Testis (tissue), 3 donors: ENCODE results near the gene SPAG8. TPM values are rescaled to one million over a fixed set of nuclear protein-coding genes. Genes with fewer than 3 reads are reported as not detected.
A peak's percentile ranks its signal among the peaks of the same experiment; 100 is the strongest.

Experiments used
- DNase-seq: peaks from one replicate; pipeline ENCODE4 v3.0.0-alpha.2; 2019
- H3K27ac ChIP-seq, 2 donors: fragments of 200-600 bp; sonication (generic); one replicate each; pipeline ENCODE4 v1.5.1; 2019
- H3K27me3 ChIP-seq: fragments of 200-600 bp; sonication (generic); one replicate; pipeline ENCODE4 v1.5.1; 2019
- H3K36me3 ChIP-seq: fragments of 200-600 bp; sonication (generic); one replicate; pipeline ENCODE4 v1.5.1; 2017; ENCODE audit warnings: low read depth; ENCODE audit errors: missing control alignments
- H3K4me1 ChIP-seq: fragments of 200-600 bp; sonication (generic); one replicate; pipeline ENCODE4 v1.5.1; 2019
- H3K4me3 ChIP-seq, 2 donors: fragments of 200-600 bp; sonication (generic); one replicate each; pipeline ENCODE4 v1.5.1; 2017 to 2019
- H3K9me3 ChIP-seq: fragments of 200-600 bp; sonication (generic); one replicate; pipeline ENCODE4 v1.5.1; 2017
- CTCF ChIP-seq, 3 experiments: fragments of 450-650 bp in 2 of 3; fragments of 200-600 bp in 1 of 3; sonication (generic) in 1 of 3; IDR thresholded peaks; one replicate each; pipeline ENCODE4 v1.5.1; 2016 to 2019; ENCODE audit warnings: antibody characterized with exemption in 3 of 3, mild to moderate bottlenecking in 2 of 3, moderate library complexity in 1 of 3
- POLR2A ChIP-seq: fragments of 450-650 bp; IDR thresholded peaks from one replicate; pipeline ENCODE4 v1.6.1; 2017; ENCODE audit warnings: antibody characterized with exemption, mild to moderate bottlenecking, moderate library complexity
- WGBS, 2 donors: methylation state at CpG; one replicate each; pipeline ENCODE4 v1.1.5; 2018; 5-methylcytosine and 5-hydroxymethylcytosine counted together
- intact Hi-C: fragments of 100-400 bp; cut with DNase I; formaldehyde crosslinking; loops from one replicate; pipeline ENCODE4 v1.15.1; 2023; ENCODE audit warnings: low total_unique reads
- polyA plus RNA-seq: library from polyadenylated mRNA; stranded (reverse); fragments of 350-450 nt; fragmentation: Illumina TruSeq; extraction: RNeasy Lipid Tissue Mini Kit (QIAGEN cat#74804); gene quantifications from one replicate; pipeline ENCODE4 v1.2.3, GENCODE V29; 2014; ENCODE audit warnings: low read depth, low replicate concordance; ENCODE audit not compliant: insufficient read depth
- total RNA-seq, 2 donors: library from RNA; depleted of rRNA; stranded (reverse); fragments of >200 nt; gene quantifications; one replicate each; pipeline ENCODE4 v1.2.3, GENCODE V29; 2016

SPAG8 gene
- total and polyA plus RNA-seq, 3 donors from 2014 or later = 18.9 to 81.5 (median 27.0) TPM

DNA sequence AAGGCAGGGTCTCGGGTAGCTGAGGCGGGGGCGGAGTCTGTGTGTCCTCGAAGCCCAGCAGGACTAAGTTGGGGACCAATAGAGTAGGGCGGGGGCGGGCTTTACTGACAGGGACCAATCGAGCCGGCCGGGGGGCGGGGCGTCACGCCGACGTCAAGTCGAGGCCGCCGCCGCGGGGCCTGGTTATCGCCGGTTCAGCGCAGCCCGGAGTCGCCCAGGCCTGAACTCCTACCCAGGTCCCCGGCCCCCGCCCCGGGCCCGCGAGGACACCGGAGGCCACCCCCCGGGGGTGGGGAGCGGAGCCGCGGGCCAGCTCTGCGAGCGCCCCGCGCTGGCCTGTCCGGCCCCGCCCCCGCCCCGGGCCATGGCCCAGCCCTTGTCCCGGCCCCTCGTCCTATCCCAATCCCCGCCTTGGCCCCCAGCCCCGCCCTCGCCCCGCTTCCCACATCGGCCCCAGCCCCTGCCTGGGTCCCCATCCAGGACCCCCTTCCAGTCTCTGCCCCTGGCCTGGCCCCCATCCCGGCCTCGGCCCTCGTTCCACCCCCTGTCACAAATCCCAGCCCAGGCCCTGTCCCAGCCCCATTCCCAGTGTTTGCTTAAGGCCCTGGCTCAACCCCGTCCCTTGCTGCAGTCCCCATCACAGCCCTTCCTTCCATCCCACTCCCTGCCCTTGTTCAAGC, 17.2 kb upstream of the SPAG8 start, which contains the start of gene TMEM8B:
Gene TMEM8B (plus strand): TSS at position 145 of the 680 bp plus-strand sequence. CDS start 220 bp downstream, at position 365.
- intact Hi-C loops = no loop called here
- Histone ChIP-seq H3K27me3 (no peaks in the 10 kb centered on the region), H3K27ac (peak within 1 kb of the TSS; percentile 83 to 97), H3K4me3 (peak within 1 kb of the TSS; percentile 82 to 86), H3K4me1 (peaks cover 24% of the 10 kb centered on the region), H3K9me3 (no peaks in the 10 kb centered on the region), H3K36me3 (no peaks in the 10 kb centered on the region)
- DNase-seq = peak; percentile 100
- no peak for TF ChIP-seq CTCF (IDR thresholded peaks at IDR 0.05)
- peak; percentile 12 for TF ChIP-seq POLR2A
- whole genome bisulfite sequencing, 2 donors = 0 to 1% methylated on average over 2 to 44 of the region's 53 CpGs

- TF ChIP-seq POLR2A (no peak), CTCF (IDR thresholded peaks at IDR 0.05) (no peak)
- Histone ChIP-seq H3K27ac (peak within 1 kb of the TSS; percentile 83 to 97), H3K36me3 (no peaks in the 10 kb centered on the region), H3K4me1 (peaks cover 20% of the 10 kb centered on the region), H3K9me3 (no peaks in the 10 kb centered on the region), H3K4me3 (peak within 1 kb of the TSS; percentile 82 to 86), H3K27me3 (no peaks in the 10 kb centered on the region)
- peak; percentile 66 for DNase-seq
- WGBS, 2 donors = 0 to 4% methylated on average over 10 to 21 of the region's 21 CpGs
- intact Hi-C loops = no loop called here
Observed at GRCh38 chr9:35828716-35829083, 16.6 kb upstream of the SPAG8 start, which contains the start of gene FAM221B. Gene FAM221B, minus strand, starts transcription at chr9:35828732. Its CDS starts 2,571 bp downstream, at chr9:35826161.

DNA sequence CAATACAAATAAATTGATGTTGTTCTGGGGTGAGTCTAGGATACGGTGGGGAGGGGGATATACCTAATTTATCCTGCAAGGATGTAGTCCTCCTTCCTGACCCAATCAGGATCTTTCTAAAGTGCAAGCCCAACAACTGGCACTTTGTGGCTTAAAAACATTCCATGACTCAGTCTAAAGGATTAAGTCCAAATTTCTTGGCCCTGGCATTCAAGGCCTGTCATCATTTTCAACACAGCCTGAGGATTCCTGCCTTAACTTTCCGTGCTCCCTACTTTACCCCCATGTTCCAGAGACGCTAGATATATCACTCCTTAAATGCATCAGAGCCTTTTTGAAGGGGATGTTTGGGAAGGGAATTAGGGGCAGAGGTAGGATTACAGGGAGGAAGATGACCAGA, 15.4 kb upstream of the SPAG8 start:
- 93 to 94% methylated on average over 3 of the region's 3 CpGs for WGBS, 2 donors
- Histone ChIP-seq H3K36me3 (no peaks in the 10 kb centered on the region), H3K9me3 (no peaks in the 10 kb centered on the region), H3K4me3 (no peak overlapping the region), H3K4me1 (peaks cover 12% of the 10 kb centered on the region), H3K27me3 (no peaks in the 10 kb centered on the region), H3K27ac (no peak overlapping the region)
- TF ChIP-seq POLR2A (no peak), CTCF (IDR thresholded peaks at IDR 0.05) (no peak)
- DNase-seq = no peak
- intact Hi-C loops = no loop called here

- H3K4me1 ChIP-seq = peaks cover 12% of the 10 kb centered on the region
- H3K9me3 ChIP-seq = no peaks in the 10 kb centered on the region
- no peaks in the 10 kb centered on the region for H3K36me3 ChIP-seq
- no peak overlapping the region for H3K4me3 ChIP-seq
- TF ChIP-seq POLR2A = no peak
- TF ChIP-seq CTCF (IDR thresholded peaks at IDR 0.05) = peak; percentile 60 to 74 (median 64)
- WGBS, 2 donors = 32 to 44% methylated on average over 4 of the region's 4 CpGs
- no peak overlapping the region for H3K27ac ChIP-seq
- peak; percentile 46 for DNase-seq
- intact Hi-C loops = no loop called here
- no peaks in the 10 kb centered on the region for H3K27me3 ChIP-seq
Observed at GRCh38 chr9:35826071-35826701, 14.1 kb upstream of the SPAG8 start.
